Kidney capillary endothelial cell (primary cell): ENCODE data around the gene GLG1.
"Not testable (repeated sequence)": the region's sequence is repeated elsewhere in the genome, so short reads cannot be mapped to it uniquely, and the experiment has no call there.

Experiments used
- DNase-seq: peaks from one replicate; pipeline ENCODE4 v3.0.0-alpha.2; 2018; ENCODE audit warnings: low spot score

The GLG1 gene

GRCh38 chr16:74575175-74575806 is 31.6 kb downstream of the GLG1 start:
- DNase-seq: no peak

- no peak for DNase-seq
These were observed 32.8 kb downstream of the GLG1 start for GRCh38 chr16:74574146-74574545.

DNA sequence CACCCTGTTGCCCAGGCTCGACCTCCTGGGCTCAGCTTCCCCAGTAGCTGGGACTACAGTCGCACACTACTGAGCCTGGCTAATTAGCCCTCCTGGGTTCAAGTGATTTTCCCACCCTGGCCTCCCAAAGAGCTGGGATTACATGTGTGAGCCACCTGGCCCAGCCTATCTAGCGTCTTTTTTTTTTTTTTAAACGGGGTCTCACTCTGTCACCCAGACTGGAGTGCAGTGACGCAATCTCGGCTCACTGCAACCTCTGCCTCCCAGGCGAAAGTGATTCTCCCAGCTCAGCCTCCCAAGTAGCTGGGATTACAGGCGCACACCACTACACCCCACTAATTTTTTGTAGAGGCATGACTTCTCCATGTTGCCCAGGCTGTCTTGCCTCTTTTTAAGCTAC is 33.3 kb downstream of the GLG1 start:
- no peak for DNase-seq

DNA sequence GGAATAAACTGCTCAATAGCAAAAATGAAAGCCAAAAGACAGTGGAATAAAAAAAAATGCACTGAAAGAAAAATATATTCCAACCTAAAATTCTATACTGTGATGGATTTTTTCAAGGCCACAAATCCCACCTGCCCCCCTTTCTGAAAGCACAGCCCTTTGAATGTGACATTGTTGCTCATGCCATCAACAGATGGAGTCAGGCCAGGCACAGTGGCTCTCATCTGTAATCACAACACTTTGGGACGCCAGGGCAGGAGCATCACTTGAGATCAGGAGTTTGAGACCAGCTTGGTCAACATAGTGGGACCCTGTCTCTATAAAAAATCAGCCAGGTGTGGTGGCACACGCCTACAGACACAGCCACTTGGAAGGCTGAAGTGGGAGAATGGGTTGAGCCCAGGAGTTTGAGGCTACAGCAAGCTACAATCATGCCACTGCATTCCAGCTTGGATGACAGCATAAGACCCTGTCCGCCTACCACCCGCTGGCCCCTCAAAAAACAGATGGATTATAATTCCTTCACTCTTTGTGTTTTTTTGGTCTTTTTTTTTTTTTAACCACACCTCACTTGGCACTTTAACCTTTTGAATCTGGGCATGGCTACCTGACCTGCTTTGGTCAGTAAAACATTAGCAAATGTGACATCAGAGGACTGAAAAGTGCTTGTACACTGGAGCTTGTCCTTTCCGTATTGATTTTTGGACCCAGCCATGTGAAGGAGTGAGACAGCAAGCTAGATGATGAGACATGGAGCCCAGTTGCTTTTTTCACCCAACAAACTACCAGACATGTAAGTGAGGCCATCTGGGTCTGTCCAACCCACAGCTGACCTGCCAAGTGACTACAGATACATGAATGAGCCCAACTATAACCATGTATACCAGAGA is 36.3 kb downstream of the GLG1 start:
- DNase-seq: no peak

- no peak for DNase-seq
These were observed 37.8 kb downstream of the GLG1 start for GRCh38 chr16:74568961-74569631.

GRCh38 chr16:74567901-74568300 is 39.0 kb downstream of the GLG1 start:
- no peak for DNase-seq

GRCh38 chr16:74565378-74565777 is 41.5 kb downstream of the GLG1 start:
- no peak for DNase-seq

DNA sequence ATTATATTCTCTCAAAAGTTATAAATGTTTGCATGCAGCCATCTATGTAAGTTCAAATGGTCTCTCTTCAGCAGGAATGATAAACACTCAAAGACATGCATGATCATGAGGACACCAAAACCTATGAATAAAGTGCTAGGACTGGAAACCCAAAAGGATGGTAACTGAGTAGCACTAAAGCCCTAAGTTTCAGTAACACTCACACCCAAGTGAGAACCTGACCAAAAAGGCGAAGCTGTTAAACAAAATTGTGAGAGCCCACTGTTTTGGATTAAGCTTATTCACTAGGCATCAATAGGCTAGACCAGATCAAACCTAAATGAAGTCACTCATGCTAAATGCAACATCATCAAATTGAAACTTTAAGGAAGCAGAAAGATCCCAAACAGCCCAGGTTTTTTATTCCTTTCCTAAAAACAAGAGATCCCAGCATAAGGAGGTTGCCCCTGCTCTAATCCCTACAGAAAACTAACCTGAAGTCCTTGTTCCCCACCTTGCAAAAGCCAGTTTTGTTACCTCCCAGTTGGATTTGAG is 42.4 kb downstream of the GLG1 start:
- DNase-seq: no peak

DNA sequence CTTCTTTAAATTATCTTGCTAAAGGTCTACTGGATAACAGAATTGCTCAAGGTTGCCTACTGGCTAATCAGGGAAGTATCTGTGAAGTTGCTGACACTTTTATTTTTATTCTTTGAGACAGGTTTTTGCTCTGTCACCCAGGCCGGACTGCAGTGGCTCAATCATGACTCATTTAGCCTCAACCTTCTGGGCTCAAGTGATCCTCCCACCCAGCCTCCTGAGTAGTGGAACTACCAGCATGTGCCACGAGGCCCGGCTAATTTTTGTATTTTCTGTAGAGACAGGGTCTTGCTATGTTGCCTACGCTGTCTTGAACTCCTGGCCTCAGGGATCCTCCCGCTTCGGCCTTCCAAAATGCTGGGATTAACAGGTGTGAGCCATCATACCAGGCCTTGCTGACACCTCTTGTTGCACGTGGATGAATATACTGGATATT is 43.1 kb downstream of the GLG1 start:
- DNase-seq: peak; percentile 21

- no peak for DNase-seq
These were observed 44.8 kb downstream of the GLG1 start for GRCh38 chr16:74562117-74562516.

DNA sequence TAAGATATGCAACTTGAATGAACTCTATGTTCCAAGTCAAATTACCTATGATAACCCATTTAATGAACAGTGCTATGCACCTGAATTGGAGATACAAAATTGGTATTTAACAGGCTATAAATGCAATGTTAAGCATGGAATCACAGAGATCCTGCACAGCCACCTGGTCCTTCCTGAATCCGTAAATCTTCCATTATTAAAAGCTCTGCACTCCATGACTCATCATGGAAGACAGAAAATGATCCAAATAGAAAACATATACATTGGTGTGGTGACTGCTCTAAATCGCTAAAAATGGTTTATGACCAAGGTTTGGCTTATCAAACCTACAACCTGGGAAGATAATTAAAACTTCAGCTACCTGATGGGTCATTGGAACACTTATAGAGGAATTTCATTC is 45.3 kb downstream of the GLG1 start:
- no peak for DNase-seq

DNA sequence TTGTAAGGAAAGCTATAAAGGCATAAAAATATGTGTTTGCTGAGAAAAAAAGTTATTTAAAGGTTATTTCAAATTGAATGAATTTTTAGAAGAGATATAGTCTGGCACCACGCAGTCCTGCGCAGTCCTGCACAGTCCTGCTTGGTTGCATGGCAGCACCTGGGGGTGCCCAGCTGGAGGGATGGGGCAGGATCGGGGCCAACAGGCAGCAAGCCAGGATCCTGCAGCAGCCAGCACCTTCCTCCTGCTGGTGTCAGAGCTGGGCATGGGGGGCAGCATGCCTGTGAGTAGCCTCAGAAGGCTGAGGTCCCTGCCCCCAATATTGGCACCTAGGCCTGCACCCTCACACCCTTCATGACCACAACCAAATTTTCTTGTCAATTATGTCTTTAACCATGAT is 46.0 kb downstream of the GLG1 start:
- DNase-seq: no peak

DNA sequence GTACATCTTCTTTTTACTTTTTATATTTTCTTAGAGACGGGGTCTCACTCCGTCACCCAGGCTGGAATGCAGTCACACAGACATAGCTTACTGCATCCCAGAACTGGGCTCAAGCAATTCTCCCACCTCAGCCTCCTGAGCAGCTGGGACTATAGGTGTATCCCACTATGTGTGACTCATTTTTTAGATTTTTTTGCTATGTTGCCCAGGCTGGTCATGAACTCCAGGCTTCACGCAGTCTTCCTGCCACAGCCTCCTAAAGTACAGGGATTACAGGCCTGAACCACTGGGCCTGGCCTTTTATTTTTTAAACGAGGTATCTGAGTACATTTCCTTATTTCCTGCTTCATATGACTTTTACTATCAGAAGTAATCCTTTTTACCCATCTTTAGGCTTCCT is 48.0 kb downstream of the GLG1 start:
- DNase-seq: no peak

DNA sequence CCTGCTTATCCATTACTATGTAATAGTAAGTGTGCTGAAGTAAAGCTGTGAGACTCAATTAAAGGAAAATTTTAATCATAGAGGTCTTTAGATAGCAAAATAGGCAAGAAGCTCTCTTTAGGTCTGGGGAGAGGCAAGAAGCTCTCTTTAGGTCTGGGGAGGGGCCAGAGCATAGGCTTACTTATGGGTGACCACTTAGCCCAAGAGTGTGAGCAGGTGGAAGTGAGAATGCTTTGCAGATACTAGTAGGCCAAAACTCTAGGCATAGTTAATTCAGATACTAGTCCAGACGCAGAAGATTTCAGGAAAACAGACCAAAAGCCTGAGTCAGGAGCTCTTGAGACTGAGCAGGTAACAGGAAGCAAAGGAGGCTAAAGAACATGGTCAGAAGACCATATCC is 49.6 kb downstream of the GLG1 start:
- DNase-seq: no peak

GRCh38 chr16:74556375-74556922 is 50.5 kb downstream of the GLG1 start:
- no peak for DNase-seq

GRCh38 chr16:74552357-74552756 is 54.6 kb downstream of the GLG1 start:
- DNase-seq: not testable (repeated sequence)

DNA sequence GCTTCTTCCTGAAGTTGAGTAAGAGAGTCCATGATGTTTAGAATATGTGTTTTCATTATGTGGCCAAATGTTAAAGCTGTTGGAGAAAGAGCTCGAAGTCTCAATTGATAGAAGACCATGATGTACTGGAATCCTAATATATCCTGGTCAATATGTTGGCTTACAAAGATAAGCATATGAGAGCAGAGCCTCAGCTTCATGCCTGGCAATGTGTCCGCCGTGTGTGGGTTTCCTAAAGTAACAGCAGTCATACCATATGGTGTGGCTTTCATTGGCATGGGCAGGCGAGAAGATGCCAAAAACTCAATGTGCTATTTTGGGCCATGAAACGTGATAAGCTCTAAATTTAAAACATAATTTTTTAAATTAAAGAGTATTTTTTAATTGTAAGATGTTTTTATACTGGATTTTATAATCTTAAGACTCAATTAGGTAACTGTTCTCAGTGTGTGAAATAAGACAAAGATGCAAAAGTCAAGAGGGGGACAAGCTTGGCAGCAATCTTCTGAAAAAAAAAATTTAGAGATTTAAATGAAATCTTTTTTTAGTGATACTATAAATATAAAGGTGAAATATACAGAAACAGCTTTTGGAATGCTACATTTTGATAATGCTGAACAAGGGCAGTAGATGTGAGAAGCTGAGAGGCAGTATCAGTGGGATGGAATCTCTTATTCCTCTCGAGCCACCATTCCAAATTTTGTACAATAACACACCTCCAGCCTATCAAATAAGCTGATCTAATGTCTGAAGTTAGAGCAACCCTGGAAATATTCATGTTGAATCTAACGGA is 56.5 kb downstream of the GLG1 start:
- DNase-seq: not testable (repeated sequence)

GRCh38 chr16:74546112-74546511 is 60.8 kb downstream of the GLG1 start:
- DNase-seq: not testable (repeated sequence)

DNA sequence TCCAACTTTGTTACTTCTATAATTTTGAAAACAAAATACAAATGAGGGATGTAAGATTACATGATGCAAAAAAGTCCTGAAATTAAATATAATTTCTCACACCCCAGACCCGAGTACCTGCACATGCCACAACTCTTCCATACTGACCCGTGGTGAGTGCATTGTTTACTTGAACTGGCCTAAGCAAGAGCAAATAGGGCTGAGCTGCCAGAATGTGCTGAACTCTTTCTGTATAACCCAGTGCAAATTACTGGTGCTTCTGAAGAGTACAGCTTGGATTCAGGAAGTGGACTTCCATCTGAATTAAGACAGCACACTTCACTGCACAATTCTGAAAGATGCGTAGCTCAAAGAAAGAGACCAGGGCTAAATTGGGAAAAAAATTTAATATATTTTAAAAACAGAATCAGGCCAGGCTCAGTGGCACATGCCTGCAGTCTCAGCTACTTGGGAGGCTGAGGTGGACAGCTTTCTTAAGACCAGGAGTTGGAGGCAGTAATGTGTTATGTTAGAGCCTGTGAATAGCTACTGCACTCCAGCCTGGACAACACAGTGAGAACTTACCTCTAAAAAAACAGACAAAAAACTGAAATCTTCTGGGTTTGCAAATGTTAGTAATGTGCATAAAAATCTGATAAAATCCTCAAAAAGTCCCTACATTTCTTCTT is 63.9 kb downstream of the GLG1 start:
- DNase-seq: not testable (repeated sequence)

DNA sequence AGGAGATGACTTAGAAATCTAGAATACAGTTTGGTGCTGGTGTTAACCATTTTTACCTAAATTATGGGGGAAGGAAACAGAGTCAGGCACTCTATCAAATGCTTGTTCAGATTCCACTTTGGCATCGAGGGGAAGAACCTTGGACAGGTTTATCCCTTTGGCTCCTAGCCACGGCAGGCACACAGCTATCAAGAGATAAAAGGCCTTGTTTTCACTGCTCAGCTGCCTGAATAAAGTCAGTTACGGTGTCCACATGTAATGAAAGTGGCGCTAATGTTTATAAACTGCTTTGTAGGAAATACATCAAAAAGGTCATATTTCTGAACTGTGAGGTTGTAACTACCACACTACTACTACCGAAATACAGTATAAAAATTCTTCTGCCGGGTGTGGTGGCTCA is 66.3 kb downstream of the GLG1 start:
- not testable (repeated sequence) for DNase-seq

DNA sequence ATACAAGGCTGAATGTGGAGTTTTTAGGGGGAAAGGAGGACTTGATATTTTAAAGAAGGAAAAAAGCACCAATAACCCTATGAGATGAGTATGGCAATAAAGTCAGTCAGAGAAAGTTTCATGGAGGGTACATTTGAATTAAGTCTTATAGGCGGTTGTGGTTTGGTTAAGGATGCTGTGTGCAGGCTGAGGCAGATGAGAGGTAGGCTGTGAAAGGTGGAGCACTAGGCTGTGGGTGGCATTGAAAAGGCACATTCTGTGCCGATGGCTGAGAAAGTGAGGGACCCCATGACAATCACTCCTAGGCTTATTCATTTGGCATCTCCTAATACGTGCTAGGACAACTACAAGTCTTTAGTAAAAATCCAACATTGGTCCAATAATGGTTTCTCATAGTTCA is 68.1 kb downstream of the GLG1 start:
- not testable (repeated sequence) for DNase-seq
